Left lobe of liver (tissue), 2 donors: ENCODE results near the gene KISS1R. TPM values are rescaled to one million over a fixed set of nuclear protein-coding genes. Genes with fewer than 3 reads are reported as not detected.
"Not testable (repeated sequence)": the region's sequence is repeated elsewhere in the genome, so short reads cannot be mapped to it uniquely, and the experiment has no call there.

Experiments used
- ATAC-seq: fragments of 200-7000 bp; cut with Tn5 transposase; one replicate; pipeline ENCODE4 v1.9.1; 2020; ENCODE audit warnings: mild to moderate bottlenecking, moderate library complexity
- DNase-seq: peaks from one replicate; pipeline ENCODE4 v3.0.0-alpha.2; 2020; ENCODE audit warnings: low spot score
- total RNA-seq: library from RNA; stranded (reverse); gene quantifications from one replicate; pipeline ENCODE4 v1.2.1, GENCODE V29; 2021
- donor health status: DM: no; HTN: no; CAD: no; lungs with moderate emphysema.
- donor health status: DM: no; HTN: yes; CAD: no.

KISS1R gene
- total RNA-seq, 1 donor from 2014 or later: not detected

DNA sequence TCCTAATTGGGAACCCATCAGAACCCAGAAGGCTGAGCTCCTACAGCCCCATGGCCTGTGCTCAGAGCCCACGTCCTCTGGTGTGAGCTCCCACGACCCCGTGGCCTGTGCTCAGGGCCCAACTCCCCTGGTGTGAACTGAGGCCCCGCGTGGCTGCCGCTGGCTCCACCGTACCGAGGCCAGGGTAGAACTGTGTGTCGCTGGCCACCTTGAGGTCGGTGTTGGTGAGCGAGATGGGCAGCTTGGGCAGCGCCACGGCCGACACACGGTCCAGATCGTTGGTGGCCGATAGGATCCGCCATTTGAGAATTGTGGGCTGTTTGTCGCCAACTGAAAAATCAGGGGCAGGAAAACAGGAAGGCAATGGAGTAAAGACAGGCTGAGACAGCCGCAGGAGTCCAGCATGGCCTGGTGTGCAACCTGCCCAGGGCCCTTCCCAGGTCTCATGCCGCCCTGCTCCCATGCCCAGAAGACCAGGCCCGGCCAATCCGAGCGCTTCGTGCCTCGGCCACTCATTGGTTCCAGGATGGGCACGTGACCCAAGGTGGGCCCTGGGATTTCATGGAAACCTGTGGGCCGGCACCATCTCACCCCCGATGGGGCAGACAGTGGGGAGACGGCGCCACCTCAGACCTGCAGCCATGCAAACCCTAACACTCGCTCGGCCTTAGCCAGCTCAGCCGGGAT, 35.6 kb upstream of the KISS1R start:
- ATAC-seq (no peak), DNase-seq (no peak)

DNA sequence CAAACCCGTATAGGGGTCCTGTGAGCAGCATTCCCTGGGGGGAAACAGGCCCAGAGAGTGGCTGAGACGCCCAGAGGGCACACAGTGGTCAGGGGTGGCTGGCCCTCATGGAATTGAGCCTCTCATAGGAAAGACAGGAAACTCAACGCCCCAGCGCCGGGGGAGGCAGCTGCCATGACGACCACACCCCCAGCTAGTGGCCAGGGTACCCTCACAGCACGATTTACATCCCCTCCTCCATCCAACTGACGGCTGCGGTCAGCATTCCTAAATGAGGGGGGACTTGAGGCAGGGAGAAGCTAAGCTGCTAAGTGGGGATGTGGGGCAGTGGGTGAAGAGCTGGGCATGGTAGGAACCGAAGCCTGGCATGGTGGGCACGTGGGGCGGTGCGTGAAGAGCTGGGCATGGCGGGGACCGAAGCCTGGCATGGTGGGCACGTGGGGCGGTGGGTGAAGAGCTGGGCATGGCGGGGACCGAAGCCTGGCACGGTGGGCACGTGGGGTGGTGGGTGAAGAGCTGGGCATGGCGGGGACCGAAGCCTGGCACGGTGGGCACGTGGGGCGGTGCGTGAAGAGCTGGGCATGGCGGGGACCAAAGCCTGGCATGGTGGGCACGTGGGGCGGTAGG, 34.1 kb upstream of the KISS1R start:
- no peak for ATAC-seq
- DNase-seq: no peak

DNA sequence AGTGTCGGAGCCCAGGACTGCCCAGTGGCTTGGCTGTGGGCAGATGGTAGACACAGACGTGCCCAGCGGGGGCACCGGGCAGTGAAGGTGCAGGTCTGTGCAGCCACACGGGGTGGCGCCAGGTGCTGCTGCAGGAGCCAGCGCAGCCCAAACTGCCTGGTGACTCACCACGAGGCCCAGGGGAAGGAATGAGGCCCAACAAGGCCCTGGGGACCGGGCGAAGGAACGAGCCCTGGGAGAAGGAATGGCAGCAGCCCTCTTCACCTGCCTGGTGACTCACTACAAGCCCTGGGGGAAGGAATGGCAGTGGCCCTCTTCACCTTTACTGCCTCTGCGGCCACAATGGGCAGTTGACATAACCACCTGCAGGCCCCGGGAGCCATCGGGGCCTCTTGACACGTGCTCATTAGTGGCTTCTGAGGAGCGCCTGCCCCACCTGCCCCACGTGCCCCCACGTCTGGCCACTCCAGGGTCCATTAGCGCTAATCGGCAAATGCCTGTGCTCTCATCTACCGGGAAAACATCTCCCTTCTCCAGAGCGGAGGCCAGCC, 33.4 kb upstream of the KISS1R start:
- DNase-seq: no peak
- peak; percentile 25 for ATAC-seq

DNA sequence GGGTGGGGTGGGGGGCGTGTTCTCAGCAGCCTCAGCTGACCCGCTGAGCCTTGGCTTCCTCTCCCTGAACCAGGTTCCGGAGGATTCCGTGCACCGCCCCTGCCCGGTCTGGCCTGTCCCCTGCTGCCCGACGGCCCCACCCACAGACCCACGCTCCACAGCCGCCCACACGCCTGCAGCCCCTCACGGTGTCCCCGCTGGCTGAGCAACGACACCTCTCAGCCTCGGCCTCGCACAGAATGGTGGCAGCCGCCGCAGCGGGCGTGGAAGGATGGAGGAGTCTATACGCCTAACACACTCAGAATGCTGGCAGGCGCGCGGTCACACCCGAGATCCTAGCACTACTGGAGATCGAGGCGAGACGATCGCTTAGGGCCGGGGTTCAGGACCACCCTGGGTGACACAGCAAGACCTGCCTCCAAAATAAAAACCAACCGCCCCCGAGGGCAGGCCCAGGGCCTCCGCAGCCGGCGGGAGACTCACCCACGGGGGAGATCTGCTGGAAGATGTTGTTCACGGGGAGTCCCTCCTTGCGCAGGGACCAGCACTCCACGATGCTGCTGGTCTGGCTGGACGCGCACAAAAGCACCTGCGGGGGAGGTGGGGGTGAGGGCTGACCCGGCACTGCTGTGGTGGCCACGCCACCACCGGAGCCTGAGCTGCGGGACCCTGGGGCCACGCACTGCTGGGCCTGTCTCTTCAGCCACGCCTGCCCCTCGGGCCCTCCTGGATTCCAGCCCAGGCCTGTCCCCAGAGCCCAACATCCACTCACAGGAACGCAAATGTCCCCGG, 32.5 kb upstream of the KISS1R start:
- ATAC-seq (no peak), DNase-seq (no peak)

GRCh38 chr19:885536-886224, 31.5 kb upstream of the KISS1R start:
- ATAC-seq: no peak
- DNase-seq: no peak

GRCh38 chr19:887072-887471, 30.1 kb upstream of the KISS1R start:
- ATAC-seq (no peak), DNase-seq (no peak)

DNA sequence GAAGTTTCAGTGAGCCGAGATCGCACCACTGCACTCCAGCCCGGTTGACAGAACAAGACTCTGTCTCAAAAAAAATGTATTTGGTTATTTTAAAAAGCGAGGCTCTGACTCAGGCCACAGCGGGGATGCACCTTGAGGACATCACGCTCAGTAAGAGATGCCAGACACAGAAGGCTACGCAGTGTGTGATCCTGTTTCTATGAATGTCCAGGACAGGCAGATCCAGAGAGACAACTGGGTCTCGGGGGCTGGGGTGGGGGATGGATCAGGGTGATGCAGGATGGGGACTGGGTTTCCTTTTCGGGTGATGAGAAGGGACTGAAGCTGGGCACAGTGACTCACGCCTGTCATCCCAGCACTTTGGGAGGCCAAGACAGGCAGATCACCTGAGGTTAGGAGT, 29.5 kb upstream of the KISS1R start:
- ATAC-seq (no peak), DNase-seq (no peak)

GRCh38 chr19:888581-889385, 28.4 kb upstream of the KISS1R start:
- no peak for ATAC-seq
- no peak for DNase-seq

- no peak for ATAC-seq
- no peak for DNase-seq
Measured at GRCh38 chr19:889662-890295, 27.4 kb upstream of the KISS1R start.

- no peak for DNase-seq
- no peak for ATAC-seq
Measured at GRCh38 chr19:890831-891230, 26.3 kb upstream of the KISS1R start.

DNA sequence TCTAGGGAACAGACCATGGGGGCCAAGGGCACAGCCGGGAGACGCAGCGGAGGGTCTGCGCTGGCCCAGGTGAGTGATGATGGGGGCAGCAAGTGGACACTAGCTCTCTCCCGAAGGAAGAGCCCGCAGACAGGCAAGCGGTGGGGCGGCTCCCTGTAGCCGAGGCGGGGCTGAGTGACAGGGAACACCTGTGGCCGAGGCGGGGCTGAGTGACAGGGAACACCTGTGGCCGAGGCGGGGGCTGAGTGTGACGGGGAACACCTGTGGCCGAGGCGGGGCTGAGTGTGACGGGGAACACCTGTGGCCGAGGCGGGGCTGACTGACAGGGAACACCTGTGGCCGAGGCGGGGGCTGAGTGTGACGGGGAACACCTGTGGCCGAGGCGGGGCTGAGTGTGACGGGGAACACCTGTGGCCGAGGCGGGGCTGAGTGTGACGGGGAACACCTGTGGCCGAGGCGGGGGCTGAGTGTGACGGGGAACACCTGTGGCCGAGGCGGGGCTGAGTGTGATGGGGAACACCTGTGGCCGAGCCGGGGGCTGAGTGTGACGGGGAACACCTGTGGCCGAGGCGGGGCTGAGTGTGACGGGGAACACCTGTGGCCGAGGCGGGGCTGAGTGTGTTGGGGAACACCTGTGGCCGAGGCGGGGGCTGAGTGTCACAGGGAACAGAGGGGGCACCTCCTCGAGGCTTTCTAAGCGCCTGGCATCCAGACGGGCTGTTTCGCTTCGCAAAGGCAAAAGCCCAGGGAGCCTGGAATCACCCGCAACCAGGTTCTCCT, 25.5 kb upstream of the KISS1R start:
- DNase-seq, ATAC-seq: not testable (repeated sequence)

- ATAC-seq (no peak), DNase-seq (no peak)
Measured at GRCh38 chr19:892243-892893, 24.8 kb upstream of the KISS1R start.

DNA sequence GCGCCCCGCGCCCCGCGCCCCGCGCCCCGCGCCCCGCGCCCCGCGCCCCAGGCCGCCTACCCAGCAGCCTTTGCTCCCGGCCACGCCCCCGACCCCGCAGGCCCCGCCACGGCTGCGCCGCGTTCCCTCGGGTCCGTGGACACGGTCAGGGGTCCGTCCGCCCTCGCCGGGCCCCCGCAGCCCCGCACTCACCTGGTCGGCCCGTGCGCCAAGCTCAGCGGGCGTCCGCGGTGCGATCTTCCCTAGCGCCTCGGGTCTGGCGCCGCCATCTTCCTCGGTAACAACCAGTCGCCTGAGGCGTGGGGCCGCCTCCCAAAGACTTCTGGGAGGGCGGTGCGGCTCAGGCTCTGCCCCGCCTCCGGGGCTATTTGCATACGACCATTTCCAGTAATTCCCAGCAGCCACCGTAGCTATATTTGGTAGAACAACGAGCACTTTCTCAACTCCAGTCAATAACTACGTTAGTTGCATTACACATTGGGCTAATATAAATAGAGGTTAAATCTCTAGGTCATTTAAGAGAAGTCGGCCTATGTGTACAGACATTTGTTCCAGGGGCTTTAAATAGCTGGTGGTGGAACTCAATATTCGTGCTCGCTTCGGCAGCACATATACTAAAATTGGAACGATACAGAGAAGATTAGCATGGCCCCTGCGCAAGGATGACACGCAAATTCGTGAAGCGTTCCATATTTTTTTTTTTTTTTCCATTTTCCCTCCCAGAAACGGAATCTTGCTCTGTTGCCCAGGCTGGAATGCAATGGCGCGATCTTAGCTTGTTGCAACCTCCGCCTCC, 24.0 kb upstream of the KISS1R start, which contains the start of the genes MED16 and RNU6-9:
TSS of gene MED16 (minus strand) at position 294 of the 796 bp plus-strand sequence. CDS start 2,056 bp downstream, outside the sequence.
TSS of gene RNU6-9 (plus strand) at position 591 of the 796 bp plus-strand sequence.
- ATAC-seq: peak; percentile 97

GRCh38 chr19:896434-896833, 20.7 kb upstream of the KISS1R start:
- no peak for DNase-seq
- ATAC-seq: no peak

More for the DNA sequence above, 24.0 kb upstream of the KISS1R start, which contains the start of the genes MED16 and RNU6-9:
- peak; percentile 90 for DNase-seq

GRCh38 chr19:896999-897398, 20.1 kb upstream of the KISS1R start:
- no peak for ATAC-seq

DNA sequence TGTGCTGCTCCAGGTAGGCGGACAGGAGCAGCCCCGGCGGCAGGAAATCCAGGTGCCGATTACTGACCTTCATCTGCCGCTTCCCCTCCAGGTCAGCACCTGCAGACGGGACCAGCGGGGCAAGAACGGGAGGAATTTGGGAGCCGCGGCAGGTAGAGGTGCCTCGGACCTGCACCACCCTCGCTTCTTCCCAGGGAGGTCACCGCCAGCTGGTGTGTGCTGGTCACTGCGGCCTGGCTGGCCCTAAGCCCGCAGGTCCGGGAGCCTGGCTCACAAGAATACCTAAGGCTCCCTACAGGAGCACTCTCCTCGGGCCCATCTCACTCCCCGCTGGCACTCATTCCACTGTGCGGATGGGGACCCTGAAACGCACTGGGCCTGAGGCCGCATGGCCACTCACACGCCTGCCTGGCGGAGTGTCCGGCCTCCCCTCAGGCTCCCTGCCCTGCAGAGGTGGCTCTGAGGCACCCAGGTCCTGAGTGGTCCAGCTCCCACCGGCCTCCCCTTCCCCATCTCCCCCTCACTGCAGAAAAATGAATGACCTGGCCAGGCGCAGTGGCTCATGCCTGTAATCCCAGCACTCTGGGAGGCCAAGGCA, 19.6 kb upstream of the KISS1R start:
- DNase-seq (no peak), ATAC-seq (no peak)

More at GRCh38 chr19:896999-897398, 20.1 kb upstream of the KISS1R start:
- no peak for DNase-seq

DNA sequence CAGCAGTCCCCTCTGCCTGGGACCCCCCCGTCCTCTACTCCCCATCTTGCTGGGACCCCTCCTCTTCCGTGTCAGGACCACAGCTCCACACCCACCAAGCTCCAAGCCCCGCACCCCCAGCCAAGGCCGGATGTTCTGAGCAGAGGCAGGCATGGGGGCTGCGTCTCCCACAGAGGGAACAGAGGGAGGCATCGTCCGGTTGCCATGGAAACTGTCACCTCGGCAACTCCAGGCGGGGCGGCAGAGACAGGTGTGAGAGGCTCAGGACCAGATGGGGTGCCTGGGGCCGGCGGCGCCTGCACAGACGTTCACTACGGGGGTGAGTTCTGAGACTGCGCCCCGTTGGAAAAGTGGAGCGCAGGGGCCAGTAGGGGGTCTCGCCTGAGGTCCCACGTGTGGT, 18.5 kb upstream of the KISS1R start:
- DNase-seq: no peak
- ATAC-seq: no peak
